Activated CD8-positive, alpha-beta T cell treated with anti-CD3 and anti-CD28 coated beads for 36 hours (primary cell): ENCODE measurements around the gene CABP7. TPM values are rescaled to one million over a fixed set of nuclear protein-coding genes. Genes with fewer than 3 reads are reported as not detected.

Experiments
- ATAC-seq: fragments of 200-7000 bp; cut with Tn5 transposase; one replicate; pipeline ENCODE4 v1.10.0; 2021; ENCODE audit warnings: mild to moderate bottlenecking, moderate library complexity
- CTCF ChIA-PET: fragments of 350-600 bp; sonication (Branson Sonifier 250); formaldehyde crosslinking; loops from one replicate; lab custom pipeline; 2021; ENCODE audit warnings: antibody characterized with exemption; lab: Charles Lee
- POLR2A ChIA-PET: fragments of 350-600 bp; sonication (Branson Sonifier 250); formaldehyde crosslinking; loops from one replicate; lab custom pipeline; 2021; ENCODE audit warnings: antibody characterized with exemption; lab: Charles Lee
- DNase-seq: peaks from one replicate; pipeline ENCODE4 v3.0.0-alpha.2; 2020
- H3K27ac Mint-ChIP-seq: one replicate; pipeline ENCODE4 v1.8.0; 2021; ENCODE audit warnings: mild to moderate bottlenecking, mixed read lengths
- H3K27me3 Mint-ChIP-seq: one replicate; pipeline ENCODE4 v1.8.0; 2021; ENCODE audit warnings: mixed read lengths
- H3K36me3 Mint-ChIP-seq: one replicate; pipeline ENCODE4 v1.8.0; 2021; ENCODE audit warnings: low read depth, mixed read lengths
- H3K4me1 Mint-ChIP-seq: one replicate; pipeline ENCODE4 v1.8.0; 2021; ENCODE audit warnings: low read depth, mixed read lengths
- H3K4me3 Mint-ChIP-seq: one replicate; pipeline ENCODE4 v1.8.0; 2021; ENCODE audit warnings: mild to moderate bottlenecking, moderate library complexity, mixed read lengths
- H3K9me3 Mint-ChIP-seq: one replicate; pipeline ENCODE4 v1.8.0; 2021; ENCODE audit warnings: mixed read lengths
- CTCF ChIP-seq: fragments of 200-600 bp; IDR thresholded peaks from one replicate; pipeline ENCODE4 v1.8.0; 2022; ENCODE audit warnings: antibody characterized with exemption, mild to moderate bottlenecking
- intact Hi-C: fragments of 100-400 bp; cut with micrococcal nuclease; formaldehyde crosslinking; loops from one replicate; pipeline ENCODE4 v1.10.0; 2022
- total RNA-seq, 2 experiments: library from RNA; stranded (reverse); gene quantifications; one replicate each; pipeline ENCODE4 v1.2.3, GENCODE V29; 2021

Gene CABP7
- total RNA-seq, 2 experiments from 2014 or later, result 0.09 TPM; not detected in 1

- no peaks in the 10 kb centered on the region for H3K36me3 Mint-ChIP-seq
Measured at GRCh38 chr22:29756341-29756740, 36.5 kb downstream of the CABP7 start.

GRCh38 chr22:29757096-29757495, 37.3 kb downstream of the CABP7 start:
- H3K4me3 Mint-ChIP-seq, result no peak overlapping the region
- H3K27me3 Mint-ChIP-seq, result no peaks in the 10 kb centered on the region
- CTCF ChIA-PET, result interaction anchor here (0.8 to 1.5 kb wide), 3 partner anchors 15 to 132 kb away, joined by 3 to 4 read pairs (median 3); no protein-coding TSS in a partner anchor
- intact Hi-C loops, result no loop called here
- no peak for TF ChIP-seq CTCF
- no peak for DNase-seq
- no peak for ATAC-seq
- H3K36me3 Mint-ChIP-seq, result no peaks in the 10 kb centered on the region
- no peak overlapping the region for H3K27ac Mint-ChIP-seq
- H3K9me3 Mint-ChIP-seq, result no peaks in the 10 kb centered on the region
- no peaks in the 10 kb centered on the region for H3K4me1 Mint-ChIP-seq
- POLR2A ChIA-PET, result no interaction called here

More at GRCh38 chr22:29756341-29756740, 36.5 kb downstream of the CABP7 start:
- TF ChIP-seq CTCF, result no peak
- Mint-ChIP-seq H3K27me3 (no peaks in the 10 kb centered on the region), H3K4me1 (peaks cover 1% of the 10 kb centered on the region), H3K4me3 (no peak overlapping the region), H3K9me3 (no peaks in the 10 kb centered on the region), H3K27ac (no peak overlapping the region)
- CTCF ChIA-PET, result interaction anchor here (0.8 to 1.5 kb wide), 3 partner anchors 15 to 131 kb away, joined by 3 to 4 read pairs (median 3); no protein-coding TSS in a partner anchor
- POLR2A ChIA-PET, result no interaction called here
- no peak for ATAC-seq
- no peak for DNase-seq
- intact Hi-C loops, result no loop called here

GRCh38 chr22:29758068-29758622, 38.3 kb downstream of the CABP7 start:
- POLR2A ChIA-PET, result no interaction called here
- no peak for DNase-seq
- H3K4me3 Mint-ChIP-seq, result no peak overlapping the region
- CTCF ChIA-PET, result no interaction called here
- intact Hi-C loops, result no loop called here
- no peaks in the 10 kb centered on the region for H3K4me1 Mint-ChIP-seq
- no peaks in the 10 kb centered on the region for H3K9me3 Mint-ChIP-seq
- no peak for ATAC-seq
- no peaks in the 10 kb centered on the region for H3K36me3 Mint-ChIP-seq
- H3K27ac Mint-ChIP-seq, result no peak overlapping the region
- no peaks in the 10 kb centered on the region for H3K27me3 Mint-ChIP-seq
- TF ChIP-seq CTCF, result no peak

- ChIA-PET POLR2A (interaction anchor here (0.6 kb wide), 1 partner anchor 17 kb away, joined by 3 read pairs; no protein-coding TSS in a partner anchor), CTCF (no interaction called here)
- Mint-ChIP-seq H3K4me1 (peaks cover under 1% of the 10 kb centered on the region), H3K4me3 (no peak overlapping the region), H3K27me3 (no peaks in the 10 kb centered on the region), H3K9me3 (no peaks in the 10 kb centered on the region), H3K27ac (no peak overlapping the region), H3K36me3 (no peaks in the 10 kb centered on the region)
- TF ChIP-seq CTCF, result no peak
- ATAC-seq (no peak), DNase-seq (no peak)
- intact Hi-C loops, result no loop called here
Measured at GRCh38 chr22:29758959-29759358, 39.2 kb downstream of the CABP7 start.

GRCh38 chr22:29762263-29762662, 42.5 kb downstream of the CABP7 start:
- no peak for TF ChIP-seq CTCF
- DNase-seq (no peak), ATAC-seq (no peak)
- no peaks in the 10 kb centered on the region for H3K27me3 Mint-ChIP-seq
- peaks cover 15% of the 10 kb centered on the region for H3K4me1 Mint-ChIP-seq
- no peak overlapping the region for H3K4me3 Mint-ChIP-seq
- H3K36me3 Mint-ChIP-seq, result peaks cover under 1% of the 10 kb centered on the region
- intact Hi-C loops, result no loop called here
- no peaks in the 10 kb centered on the region for H3K9me3 Mint-ChIP-seq
- CTCF ChIA-PET, result interaction anchor here (0.7 kb wide), 1 partner anchor 243 kb away, joined by 3 read pairs; no protein-coding TSS in a partner anchor
- POLR2A ChIA-PET, result interaction anchor here (1.1 kb wide), 1 partner anchor 20 kb away, joined by 3 read pairs; no protein-coding TSS in a partner anchor
- H3K27ac Mint-ChIP-seq, result no peak overlapping the region
